DMS153 treated with DMSO at 0.1 percent for 48 hours (cell line): Measurements from ENCODE around the gene MZT2B.
"Not testable (repeated sequence)": the region's sequence is repeated elsewhere in the genome, so short reads cannot be mapped to it uniquely, and the experiment has no call there.

ENCODE experiments used
- DNase-seq: peaks from one replicate; lab custom pipeline; 2025; ENCODE audit not compliant: unreplicated experiment; lab: John Stamatoyannopoulos, UW

The MZT2B gene

GRCh38 chr2:130202518-130202917, 20.5 kb downstream of the MZT2B start:
- not testable (repeated sequence) for DNase-seq

- DNase-seq: not testable (repeated sequence)
Measured at GRCh38 chr2:130203150-130203549, 21.1 kb downstream of the MZT2B start.

GRCh38 chr2:130207051-130207450, 25.0 kb downstream of the MZT2B start:
- DNase-seq: not testable (repeated sequence)

GRCh38 chr2:130219147-130219546, 37.1 kb downstream of the MZT2B start:
- DNase-seq: not testable (repeated sequence)

GRCh38 chr2:130220505-130220904, 38.4 kb downstream of the MZT2B start:
- not testable (repeated sequence) for DNase-seq

GRCh38 chr2:130222523-130222922, 40.5 kb downstream of the MZT2B start:
- not testable (repeated sequence) for DNase-seq

- not testable (repeated sequence) for DNase-seq
Measured at GRCh38 chr2:130228005-130228404, 45.9 kb downstream of the MZT2B start.

GRCh38 chr2:130228467-130229160, 46.6 kb downstream of the MZT2B start:
- DNase-seq: not testable (repeated sequence)

- not testable (repeated sequence) for DNase-seq
Measured at GRCh38 chr2:130229161-130229510, 47.1 kb downstream of the MZT2B start.

GRCh38 chr2:130230376-130230775, 48.3 kb downstream of the MZT2B start:
- DNase-seq: not testable (repeated sequence)

GRCh38 chr2:130230907-130231306, 48.8 kb downstream of the MZT2B start:
- not testable (repeated sequence) for DNase-seq

GRCh38 chr2:130231656-130232055, 49.6 kb downstream of the MZT2B start:
- DNase-seq: no peak

GRCh38 chr2:130233066-130233465, 51.0 kb downstream of the MZT2B start:
- not testable (repeated sequence) for DNase-seq

GRCh38 chr2:130239581-130239980, 57.5 kb downstream of the MZT2B start:
- not testable (repeated sequence) for DNase-seq
